ENCODE data around the gene CD70. TPM values are rescaled to one million over a fixed set of nuclear protein-coding genes. Genes with fewer than 3 reads are reported as not detected.

CD70 gene
- total and polyA plus RNA-seq, 2 of the 8 experiments (the other 6 are each of a cell fraction or from before 2014, with no cell fraction given), result 1.3 to 12.0 TPM

- H2BK12ac ChIP-seq (ENCODE audit: low read depth, low read length), result no peak overlapping the region
- no peak overlapping the region for H3K4me3 ChIP-seq (ENCODE audit: extremely low read depth in 1 of 4, insufficient read depth in 2 of 4, low read depth in 3 of 4, low read length in 4 of 4)
- H4K91ac ChIP-seq (replicated peaks; ENCODE audit: insufficient read length, low read length), result no peak overlapping the region
- no peaks in the 10 kb centered on the region for H3K79me1 ChIP-seq (ENCODE audit: low read depth, low read length)
- no peaks in the 10 kb centered on the region for H3K36me3 ChIP-seq (ENCODE audit: control insufficient read depth in 2 of 4, insufficient read depth in 4 of 4, low read length in 3 of 4)
- no peak overlapping the region for H3K4me2 ChIP-seq (ENCODE audit: insufficient read depth in 1 of 2, low read depth in 2 of 2, low read length in 2 of 2)
- H2BK15ac ChIP-seq (ENCODE audit: low read length), result no peak overlapping the region
- H3K23ac ChIP-seq (ENCODE audit: insufficient read length), result no peak overlapping the region
- H4K5ac ChIP-seq (ENCODE audit: insufficient read length, low read depth, low read length), result no peak overlapping the region
- peaks cover 3 to 11% of the 10 kb centered on the region in 2 experiments; a peak in 2 of 4 replicates for H3K9me3 ChIP-seq (ENCODE audit: insufficient read depth in 2 of 2, low read depth in 1 of 2, low read length in 1 of 2)
- H3K4ac ChIP-seq (replicated peaks; ENCODE audit: insufficient read length, low read depth, low read length), result no peak overlapping the region
- H2AK5ac ChIP-seq (ENCODE audit: low read depth, low read length), result no peak overlapping the region
- H4K8ac ChIP-seq (ENCODE audit: extremely low read depth, insufficient read depth, low read length), result no peak overlapping the region
- H3K27me3 ChIP-seq (replicated peaks in 1 of 4; ENCODE audit: control insufficient read depth in 3 of 4, extremely low read depth in 1 of 4, insufficient read depth in 3 of 4, low read length in 3 of 4), result no peaks in the 10 kb centered on the region
- H3K14ac ChIP-seq (ENCODE audit: insufficient read length), result no peak overlapping the region
- no peak overlapping the region for H3K9ac ChIP-seq (replicated peaks in 1 of 4; ENCODE audit: extremely low read depth in 1 of 4, low read depth in 3 of 4, low read length in 3 of 4)
- no peak overlapping the region for H3K18ac ChIP-seq (ENCODE audit: extremely low read depth, low read length)
- H3K23me2 ChIP-seq (ENCODE audit: low read depth, low read length), result no peaks in the 10 kb centered on the region
- FAIRE-seq (no peak), DNase-seq (ENCODE audit: low read depth in 1 of 2, low spot score in 2 of 2) (no peak)
- ChIA-PET POLR2A (ENCODE audit: partially characterized antibody) (no interaction called here), CTCF (ENCODE audit: partially characterized antibody) (interaction anchor here (0.7 kb wide), 1 partner anchor 235 kb away, joined by 3 read pairs; no protein-coding TSS in a partner anchor)
- H3K4me1 ChIP-seq (replicated peaks in 1 of 4; ENCODE audit: control insufficient read depth in 3 of 4, insufficient read depth in 4 of 4, low read length in 3 of 4), result no peaks in the 10 kb centered on the region; a peak in 2 of 7 replicates
- no peak overlapping the region for H3K27ac ChIP-seq (ENCODE audit: low read depth, low read length)
- 87% methylated on average over 8 of the region's 8 CpGs; no CpG with 5 or more reads in 1 of the 2 experiments for WGBS, 2 experiments (ENCODE audit: extremely low coverage in 1 of 2, insufficient coverage in 1 of 2, insufficient read length in 1 of 2, insufficient replicate concordance in 2 of 2, low coverage in 1 of 2, low lambda C conversion rate in 2 of 2, missing lambda C conversion rate in 1 of 2)
- H2BK20ac ChIP-seq (ENCODE audit: low read length), result no peak overlapping the region
- H2BK5ac ChIP-seq (ENCODE audit: low read depth, low read length), result no peak overlapping the region
- H3K56ac ChIP-seq (replicated peaks; ENCODE audit: insufficient read length, low read depth, low read length), result no peak overlapping the region
- H4K20me1 ChIP-seq (replicated peaks in 1 of 2; ENCODE audit: control insufficient read depth in 1 of 2, insufficient read depth in 2 of 2, low read length in 2 of 2), result no peaks in the 10 kb centered on the region
- no peaks in the 10 kb centered on the region for H3K79me2 ChIP-seq (ENCODE audit: control insufficient read depth in 1 of 2, insufficient read depth in 2 of 2, low read length in 2 of 2)
- no peak overlapping the region for H2BK120ac ChIP-seq (replicated peaks; ENCODE audit: low read depth, low read length)
- H2AFZ ChIP-seq (ENCODE audit: low read length), result no peak overlapping the region
- TF ChIP-seq SIN3A (conservative IDR thresholded peaks at IDR 0.05 in 1 of 2, IDR thresholded peaks at IDR 0.05 in 1 of 2; ENCODE audit: low read depth in 1 of 2, low read length in 2 of 2) (no peak), ATF3 (IDR thresholded peaks at IDR 0.05; ENCODE audit: insufficient read depth, low read depth, low read length) (no peak), CBX5 (IDR thresholded peaks at IDR 0.05; ENCODE audit: low read depth, low read length) (no peak), SIRT6 (IDR thresholded peaks at IDR 0.05; ENCODE audit: low read length) (no peak), SRF (IDR thresholded peaks at IDR 0.05; ENCODE audit: low read depth, low read length) (no peak), CTBP2 (IDR thresholded peaks at IDR 0.05; ENCODE audit: borderline replicate concordance, insufficient read depth, insufficient read length, low read length) (no peak), RNF2 (IDR thresholded peaks at IDR 0.05; ENCODE audit: borderline replicate concordance, low read depth, low read length, missing control alignments, poor library complexity, severe bottlenecking) (no peak), TBP (IDR thresholded peaks at IDR 0.05; ENCODE audit: low read depth, low read length) (no peak), ZNF274 (IDR thresholded peaks at IDR 0.05; ENCODE audit: borderline replicate concordance, extremely low read depth, low read length) (no peak), BCL11A (IDR thresholded peaks at IDR 0.05; ENCODE audit: low read depth in 2 of 2, low read length in 2 of 2) (no peak), RBBP5 (IDR thresholded peaks at IDR 0.05; ENCODE audit: borderline replicate concordance, low read depth, low read length) (no peak), SIX5 (IDR thresholded peaks at IDR 0.05; ENCODE audit: low read depth, low read length) (no peak), SP1 (IDR thresholded peaks at IDR 0.05; ENCODE audit: low read depth, low read length) (no peak)
These were observed 9.0 kb upstream of the CD70 start for GRCh38 chr19:6599866-6600454.
